GM21390 (cell line): ENCODE results near the gene NRL.
"Not testable (repeated sequence)": the region's sequence is repeated elsewhere in the genome, so short reads cannot be mapped to it uniquely, and the experiment has no call there.

Experiments used
- ATAC-seq: cut with Tn5 transposase; IDR thresholded peaks from one replicate; pipeline ENCODE4 v1.9.1; 2021; ENCODE audit not compliant: unreplicated experiment

NRL gene

GRCh38 chr14:24054646-24055045 is 60.1 kb downstream of the NRL start:
- ATAC-seq: no peak

GRCh38 chr14:24054324-24054641 is 60.5 kb downstream of the NRL start:
- no peak for ATAC-seq

- ATAC-seq: no peak
These were observed 61.0 kb downstream of the NRL start for GRCh38 chr14:24053548-24054323.

- ATAC-seq: no peak
These were observed 61.8 kb downstream of the NRL start for GRCh38 chr14:24052656-24053547.

- peak; percentile 69 for ATAC-seq
These were observed 62.7 kb downstream of the NRL start, which contains the start of gene CARMIL3 for GRCh38 chr14:24051789-24052655. CARMIL3 (plus strand) TSS chr14:24052009; CDS start chr14:24052154, 145 bp downstream.

GRCh38 chr14:24051176-24051788 is 63.5 kb downstream of the NRL start:
- no peak for ATAC-seq

GRCh38 chr14:24050753-24051152 is 64.0 kb downstream of the NRL start:
- not testable (repeated sequence) for ATAC-seq

- ATAC-seq: not testable (repeated sequence)
These were observed 65.7 kb downstream of the NRL start for GRCh38 chr14:24049002-24049401.

GRCh38 chr14:24042746-24043145 is 72.0 kb downstream of the NRL start:
- no peak for ATAC-seq

- ATAC-seq: no peak
These were observed 74.1 kb downstream of the NRL start for GRCh38 chr14:24040692-24041091.

- ATAC-seq: no peak
These were observed 76.1 kb downstream of the NRL start for GRCh38 chr14:24038686-24039085.

- no peak for ATAC-seq
These were observed 77.1 kb downstream of the NRL start for GRCh38 chr14:24037658-24038037.

GRCh38 chr14:24036963-24037657 is 77.6 kb downstream of the NRL start:
- peak; percentile 17 for ATAC-seq

- peak; percentile 74 for ATAC-seq
These were observed 78.4 kb downstream of the NRL start for GRCh38 chr14:24036169-24036962.

- ATAC-seq: peak; percentile 11
These were observed 79.0 kb downstream of the NRL start for GRCh38 chr14:24035769-24036168.

- no peak for ATAC-seq
These were observed 81.9 kb downstream of the NRL start for GRCh38 chr14:24032727-24033418.

- not testable (repeated sequence) for ATAC-seq
These were observed 83.4 kb downstream of the NRL start for GRCh38 chr14:24031331-24031730.

GRCh38 chr14:24029687-24030086 is 85.1 kb downstream of the NRL start:
- not testable (repeated sequence) for ATAC-seq
